Erythroblast (primary cell): ENCODE data around the gene TIAM1.

ENCODE experiments used
- GATA1 ChIP-seq: IDR thresholded peaks from 2 replicates; pipeline ENCODE4 v1.6.1; 2011; ENCODE audit warnings: low read depth, mild to moderate bottlenecking, control low read depth, low read length, moderate library complexity
- POLR2A ChIP-seq: IDR thresholded peaks from 2 replicates; pipeline ENCODE4 v1.6.1; 2011; ENCODE audit warnings: mild to moderate bottlenecking, low read length

- no peak for TF ChIP-seq POLR2A
- no peak for TF ChIP-seq GATA1
These were observed 62.5 kb downstream of the TIAM1 start for GRCh38 chr21:31281561-31281960.
